Right lobe of liver (tissue), 4 donors: Measurements from ENCODE around the gene NAP1L1.

ENCODE experiments used
- CTCF ChIP-seq, 4 donors: fragments of 200-600 bp in 3 of 4; fragments of 450-650 bp in 1 of 4; IDR thresholded peaks; one replicate each; pipeline versions ENCODE4 v1.5.1 to v1.8.0; 2016 to 2022; ENCODE audit warnings: antibody characterized with exemption in 4 of 4, mild to moderate bottlenecking in 2 of 4
- POLR2A ChIP-seq: fragments of 450-650 bp; IDR thresholded peaks from one replicate; pipeline ENCODE4 v1.6.1; 2017; ENCODE audit warnings: antibody characterized with exemption, mild to moderate bottlenecking
- donor health status: DM: no; HTN: no; CAD: no.
- donor health status: DM: no; HTN: no; CAD: no.
- donor health status: DM: no; HTN: yes; CAD: no.

- TF ChIP-seq CTCF (IDR thresholded peaks at IDR 0.05) (no peak), POLR2A (no peak)
Measured at GRCh38 chr12:76006028-76006925, 78.2 kb downstream of the NAP1L1 start.
